ENCODE data around the gene RNF212B. TPM values are rescaled to one million over a fixed set of nuclear protein-coding genes. Genes with fewer than 3 reads are reported as not detected.
"Not testable (repeated sequence)": the region's sequence is repeated elsewhere in the genome, so short reads cannot be mapped to it uniquely, and the experiment has no call there.

Gene RNF212B
- total RNA-seq, 1 donor from 2014 or later = not detected

GRCh38 chr14:23240661-23241060 lies 2.9 kb downstream of the RNF212B start:
- H3K4me1 Mint-ChIP-seq = peaks cover 8% of the 10 kb centered on the region
- DNase-seq (ENCODE audit: low read depth, low spot score) = no peak
- TF ChIP-seq CTCF (conservative IDR thresholded peaks at IDR 0.05) = no peak
- H3K4me3 Mint-ChIP-seq = no peak overlapping the region
- H3K36me3 Mint-ChIP-seq (ENCODE audit: low read depth) = no peaks in the 10 kb centered on the region
- H3K9me3 Mint-ChIP-seq = no peaks in the 10 kb centered on the region
- no peak overlapping the region for H3K27ac Mint-ChIP-seq (ENCODE audit: unreplicated experiment)
- peaks cover 3% of the 10 kb centered on the region for H3K27me3 Mint-ChIP-seq (ENCODE audit: low read depth)

GRCh38 chr14:23241061-23241715 lies 3.5 kb downstream of the RNF212B start:
- not testable (repeated sequence) for H3K27me3 Mint-ChIP-seq (ENCODE audit: low read depth); H3K4me3 Mint-ChIP-seq; DNase-seq (ENCODE audit: low read depth, low spot score); H3K9me3 Mint-ChIP-seq; H3K36me3 Mint-ChIP-seq (ENCODE audit: low read depth); H3K4me1 Mint-ChIP-seq; H3K27ac Mint-ChIP-seq (ENCODE audit: unreplicated experiment)

- no peak overlapping the region for H3K4me3 Mint-ChIP-seq
- no peaks in the 10 kb centered on the region for H3K27me3 Mint-ChIP-seq (ENCODE audit: low read depth)
- H3K9me3 Mint-ChIP-seq = no peaks in the 10 kb centered on the region
- no peak for DNase-seq (ENCODE audit: low read depth, low spot score)
- H3K4me1 Mint-ChIP-seq = peaks cover 8% of the 10 kb centered on the region
- no peak overlapping the region for H3K27ac Mint-ChIP-seq (ENCODE audit: unreplicated experiment)
- TF ChIP-seq CTCF (conservative IDR thresholded peaks at IDR 0.05) = no peak
- no peaks in the 10 kb centered on the region for H3K36me3 Mint-ChIP-seq (ENCODE audit: low read depth)
Observed at GRCh38 chr14:23242076-23242475, 4.3 kb downstream of the RNF212B start.

- H3K9me3 Mint-ChIP-seq = no peaks in the 10 kb centered on the region
- DNase-seq (ENCODE audit: low read depth, low spot score) = no peak
- no peaks in the 10 kb centered on the region for H3K27me3 Mint-ChIP-seq (ENCODE audit: low read depth)
- no peak for TF ChIP-seq CTCF (conservative IDR thresholded peaks at IDR 0.05)
- no peak overlapping the region for H3K27ac Mint-ChIP-seq (ENCODE audit: unreplicated experiment)
- H3K4me3 Mint-ChIP-seq = no peak overlapping the region
- peaks cover under 1% of the 10 kb centered on the region for H3K4me1 Mint-ChIP-seq
- H3K36me3 Mint-ChIP-seq (ENCODE audit: low read depth) = no peaks in the 10 kb centered on the region
Observed at GRCh38 chr14:23243066-23243465, 5.3 kb downstream of the RNF212B start.

- no peak for TF ChIP-seq CTCF (conservative IDR thresholded peaks at IDR 0.05)
- H3K4me3 Mint-ChIP-seq = no peak overlapping the region
- no peaks in the 10 kb centered on the region for H3K9me3 Mint-ChIP-seq
- no peaks in the 10 kb centered on the region for H3K27me3 Mint-ChIP-seq (ENCODE audit: low read depth)
- no peaks in the 10 kb centered on the region for H3K4me1 Mint-ChIP-seq
- no peak for DNase-seq (ENCODE audit: low read depth, low spot score)
- H3K36me3 Mint-ChIP-seq (ENCODE audit: low read depth) = no peaks in the 10 kb centered on the region
- no peak overlapping the region for H3K27ac Mint-ChIP-seq (ENCODE audit: unreplicated experiment)
Observed at GRCh38 chr14:23245282-23245681, 7.5 kb downstream of the RNF212B start.

GRCh38 chr14:23248601-23249000 lies 10.9 kb downstream of the RNF212B start:
- Mint-ChIP-seq H3K27me3 (ENCODE audit: low read depth) (peaks cover 11% of the 10 kb centered on the region), H3K36me3 (ENCODE audit: low read depth) (no peaks in the 10 kb centered on the region), H3K4me1 (no peaks in the 10 kb centered on the region), H3K4me3 (no peak overlapping the region), H3K9me3 (no peaks in the 10 kb centered on the region), H3K27ac (ENCODE audit: unreplicated experiment) (no peak overlapping the region)
- no peak for DNase-seq (ENCODE audit: low read depth, low spot score)
- no peak for TF ChIP-seq CTCF (conservative IDR thresholded peaks at IDR 0.05)
